H1 (cell line): ENCODE data around the gene YIPF2.

Experiments
- BACH1 ChIP-seq: IDR thresholded peaks from 2 replicates; pipeline ENCODE4 v1.6.1; 2012; ENCODE audit warnings: low read length, improper control_type of control experiment
- CBX8 ChIP-seq: fragments of 300-800, 300-1000 bp; sonication (generic); IDR thresholded peaks from 2 replicates; pipeline ENCODE4 v1.7.1; 2016; ENCODE audit warnings: low read depth, low read length, borderline replicate concordance
- CTCF ChIP-seq, 3 experiments: IDR thresholded peaks; 1 replicate in 2 of 3; 2 replicates in 1 of 3; pipeline versions ENCODE4 v1.5.1 to v1.6.1; 2011; ENCODE audit warnings: low read length in 3 of 3, mild to moderate bottlenecking in 3 of 3, inconsistent platforms in 2 of 3, low read depth in 1 of 3, moderate library complexity in 1 of 3; ENCODE audit not compliant: insufficient read depth in 1 of 3; ENCODE audit errors: control extremely low read depth in 1 of 3
- EZH2 ChIP-seq: fragments of 200-600 bp; sonication (generic); IDR thresholded peaks from 2 replicates; pipeline ENCODE4 v1.7.1; 2012; ENCODE audit warnings: low read depth, mild to moderate bottlenecking, moderate library complexity, low read length, inconsistent platforms; ENCODE audit not compliant: severe bottlenecking
- JUN ChIP-seq: IDR thresholded peaks from 2 replicates; pipeline ENCODE4 v1.6.1; 2011; ENCODE audit warnings: low read depth, mild to moderate bottlenecking, improper control_type of control experiment, low read length
- MAX ChIP-seq: IDR thresholded peaks from 2 replicates; pipeline ENCODE4 v1.6.1; 2012; ENCODE audit warnings: inconsistent platforms
- POLR2AphosphoS5 ChIP-seq: IDR thresholded peaks from 2 replicates; pipeline ENCODE4 v1.6.1; 2011; ENCODE audit warnings: low read depth, low read length
- RFX5 ChIP-seq: IDR thresholded peaks from 2 replicates; pipeline ENCODE4 v1.6.1; 2011; ENCODE audit warnings: low read depth, low read length, improper control_type of control experiment, borderline replicate concordance
- SIRT6 ChIP-seq: IDR thresholded peaks from one replicate; pipeline ENCODE4 v1.7.1; 2012; ENCODE audit warnings: low read length, inconsistent platforms
- SP1 ChIP-seq: IDR thresholded peaks from 2 replicates; pipeline ENCODE4 v1.6.1; 2011; ENCODE audit warnings: low read depth, low read length
- TAF1 ChIP-seq: IDR thresholded peaks from 2 replicates; pipeline ENCODE4 v1.6.1; 2011; ENCODE audit warnings: mild to moderate bottlenecking, low read depth, low read length
- TEAD4 ChIP-seq: IDR thresholded peaks from 2 replicates; pipeline ENCODE4 v1.6.1; 2012; ENCODE audit warnings: low read depth, low read length, inconsistent platforms, mixed read lengths
- ZNF274 ChIP-seq: IDR thresholded peaks from 2 replicates; pipeline ENCODE4 v1.7.0; 2012; ENCODE audit warnings: low read length, borderline replicate concordance; ENCODE audit errors: extremely low read depth

GRCh38 chr19:10881403-10882107 is 46.9 kb downstream of the YIPF2 start:
- TF ChIP-seq POLR2AphosphoS5 = no peak
- no peak for TF ChIP-seq JUN
- no peak for TF ChIP-seq CTCF (IDR thresholded peaks at IDR 0.05; ENCODE audit: control extremely low read depth in 1 of 3, insufficient read depth in 1 of 3, low read depth in 1 of 3, low read length in 3 of 3)
- no peak for TF ChIP-seq SIRT6
- no peak for TF ChIP-seq SP1
- no peak for TF ChIP-seq BACH1
- TF ChIP-seq TEAD4 = no peak
- TF ChIP-seq EZH2 = no peak
- TF ChIP-seq RFX5 = no peak
- no peak for TF ChIP-seq TAF1
- no peak for TF ChIP-seq MAX
- TF ChIP-seq ZNF274 = no peak
- no peak for TF ChIP-seq CBX8
